HepG2 (cell line): ENCODE data around the gene RGS5. TPM values are rescaled to one million over a fixed set of nuclear protein-coding genes. Genes with fewer than 3 reads are reported as not detected.

Source experiments
- ATAC-seq: fragments of 200-7000 bp; cut with Tn5 transposase; 3 replicates; pipeline ENCODE4 v1.9.1; 2020; ENCODE audit warnings: mild to moderate bottlenecking, moderate library complexity
- BruUV-seq: library from RNA; stranded (reverse); fragments of 400-500 nt; replicated peaks from 2 replicates; lab custom pipeline; 2021; lab: Mats Ljungman, UMichigan
- CTCF ChIA-PET: fragments of 300-600 bp; formaldehyde crosslinking; extraction: SDS; loops from one replicate; lab custom pipeline; 2021; ENCODE audit warnings: low total read pairs, inconsistent platforms, low intra/inter-chr PET ratio; lab: Yijun Ruan, JAX
- POLR2A ChIA-PET: fragments of 350-600 bp; sonication (Branson Sonifier 250); formaldehyde crosslinking; loops from one replicate; lab custom pipeline; 2020; ENCODE audit warnings: antibody characterized with exemption, inconsistent platforms; lab: Yijun Ruan, JAX
- DNase-seq: peaks from one replicate; pipeline ENCODE4 v3.0.0-alpha.2; 2015; ENCODE audit warnings: low spot score
- FAIRE-seq: peaks from 3 replicates; lab custom pipeline; 2011; peaks lifted over from hg19 to GRCh38; lab: Jason Lieb, UNC
- H2AFZ ChIP-seq: one replicate; pipeline ENCODE4 v1.6.1; 2011; ENCODE audit warnings: low read length, inconsistent platforms
- H3K27ac ChIP-seq: fragments of 300-600 bp; 3 replicates; pipeline ENCODE4 v1.8.0; 2011; ENCODE audit warnings: mixed run types, mild to moderate bottlenecking, mixed read lengths, low read length, inconsistent platforms; ENCODE audit not compliant: insufficient read depth; ENCODE audit errors: extremely low read length
- H3K27me3 ChIP-seq, 2 experiments: fragments of 200-600 bp in 1 of 2; 2 replicates in 1 of 2; 3 replicates in 1 of 2; pipeline versions ENCODE4 v1.6.0 to v1.8.0; 2011; ENCODE audit warnings: low read length in 2 of 2, mild to moderate bottlenecking in 2 of 2, moderate library complexity in 2 of 2, inconsistent platforms in 1 of 2; ENCODE audit not compliant: insufficient read depth in 2 of 2, control insufficient read depth in 1 of 2
- H3K36me3 ChIP-seq, 2 experiments: fragments of 200-600 bp in 1 of 2; replicated peaks in 1 of 2; 2 replicates in 1 of 2; 3 replicates in 1 of 2; pipeline versions ENCODE4 v1.5.1 to v1.8.0; 2011; ENCODE audit warnings: low read length in 2 of 2, inconsistent platforms in 1 of 2; ENCODE audit not compliant: insufficient read depth in 2 of 2, control insufficient read depth in 1 of 2
- H3K4me1 ChIP-seq: 2 replicates; pipeline ENCODE4 v1.5.1; 2012; ENCODE audit warnings: low read length, inconsistent platforms; ENCODE audit not compliant: insufficient read depth
- H3K4me2 ChIP-seq: 2 replicates; pipeline ENCODE4 v1.6.0; 2011; ENCODE audit warnings: low read depth, low read length, inconsistent platforms
- H3K4me3 ChIP-seq, 3 experiments: fragments of 200-600 bp in 1 of 3; sonication (generic), shearing (Covaris generic) in 1 of 3; replicated peaks in 1 of 3; 2 replicates each; pipeline ENCODE4 v1.5.1; 2011 to 2016; ENCODE audit warnings: low read length in 3 of 3, inconsistent platforms in 2 of 3, low read depth in 2 of 3, mild to moderate bottlenecking in 2 of 3, control low read depth in 1 of 3, mixed read lengths in 1 of 3; ENCODE audit not compliant: insufficient read depth in 1 of 3
- H3K79me2 ChIP-seq: one replicate; pipeline ENCODE4 v1.6.1; 2011; ENCODE audit warnings: low read length, inconsistent platforms; ENCODE audit not compliant: insufficient read depth
- H3K9ac ChIP-seq: 2 replicates; pipeline ENCODE4 v1.6.0; 2011; ENCODE audit warnings: mild to moderate bottlenecking, low read depth, low read length, inconsistent platforms; ENCODE audit not compliant: insufficient read depth
- H3K9me3 ChIP-seq: 2 replicates; pipeline ENCODE4 v1.5.1; 2012; ENCODE audit warnings: mild to moderate bottlenecking, low read length
- H4K20me1 ChIP-seq: 2 replicates; pipeline ENCODE4 v1.6.0; 2011; ENCODE audit warnings: inconsistent platforms, mild to moderate bottlenecking, low read length, moderate library complexity; ENCODE audit not compliant: insufficient read depth
- FOXC1 ChIP-seq: sonication (generic); formaldehyde crosslinking; IDR thresholded peaks from 2 replicates; pipeline ENCODE4 v1.8.0; 2022; ENCODE audit warnings: mild to moderate bottlenecking, missing genetic modification reagents, borderline replicate concordance
- HMG20B ChIP-seq: conservative IDR thresholded peaks from 2 replicates; pipeline ENCODE4 v1.6.1; 2016; ENCODE audit warnings: missing genetic modification reagents, missing compliant biosample characterization
- HNRNPLL ChIP-seq: fragments of 200-400 bp; formaldehyde crosslinking; IDR thresholded peaks from 2 replicates; pipeline ENCODE4 v1.6.1; 2017; ENCODE audit warnings: mild to moderate bottlenecking, low read depth, low read length; ENCODE audit not compliant: poor library complexity, severe bottlenecking
- HOXA3 ChIP-seq: sonication (generic); formaldehyde crosslinking; IDR thresholded peaks from 2 replicates; pipeline ENCODE4 v1.5.0; 2020; ENCODE audit warnings: missing genetic modification reagents
- HOXA5 ChIP-seq: sonication (generic); formaldehyde crosslinking; IDR thresholded peaks from 2 replicates; pipeline ENCODE4 v1.4.0; 2020; ENCODE audit warnings: missing genetic modification reagents
- KDM5A ChIP-seq: fragments of 200-600 bp; sonication (generic); IDR thresholded peaks from 2 replicates; pipeline ENCODE4 v1.7.0; 2018; ENCODE audit warnings: antibody characterized with exemption, mild to moderate bottlenecking, low read length, borderline replicate concordance
- MBNL3 ChIP-seq: fragments of 250-450 bp; sonication (Bioruptor Pico); conservative IDR thresholded peaks from 2 replicates; pipeline ENCODE4 v1.8.0; 2022; ENCODE audit warnings: mild to moderate bottlenecking, inconsistent platforms
- MTF2 ChIP-seq: sonication (generic); formaldehyde crosslinking; IDR thresholded peaks from 2 replicates; pipeline ENCODE4 v1.5.0; 2020; ENCODE audit warnings: missing genetic modification reagents, borderline replicate concordance
- PTBP1 ChIP-seq: fragments of 200-400 bp; formaldehyde crosslinking; IDR thresholded peaks from 2 replicates; pipeline ENCODE4 v1.6.1; 2018; ENCODE audit warnings: low read length, low read depth; ENCODE audit not compliant: poor library complexity, severe bottlenecking
- RFXAP ChIP-seq: sonication (generic); formaldehyde crosslinking; IDR thresholded peaks from 2 replicates; pipeline ENCODE4 v1.4.0; 2020; ENCODE audit warnings: missing genetic modification reagents, borderline replicate concordance
- SKI ChIP-seq: fragments of 450-650 bp; IDR thresholded peaks from one replicate; pipeline ENCODE4 v1.6.1; 2018; ENCODE audit warnings: mild to moderate bottlenecking; ENCODE audit not compliant: partially characterized antibody
- TBP ChIP-seq: sonication (generic); formaldehyde crosslinking; IDR thresholded peaks from 2 replicates; pipeline ENCODE4 v1.5.0; 2020; ENCODE audit warnings: missing genetic modification reagents
- ZBTB38 ChIP-seq: sonication (generic); formaldehyde crosslinking; IDR thresholded peaks from 2 replicates; pipeline ENCODE4 v1.5.1; 2020; ENCODE audit warnings: mild to moderate bottlenecking, missing genetic modification reagents
- ZNF253 ChIP-seq: sonication (generic); formaldehyde crosslinking; IDR thresholded peaks from 2 replicates; pipeline ENCODE4 v1.8.0; 2022; ENCODE audit warnings: mild to moderate bottlenecking, missing genetic modification reagents, borderline replicate concordance
- ZNF598 ChIP-seq: sonication (generic); formaldehyde crosslinking; IDR thresholded peaks from 2 replicates; pipeline ENCODE4 v1.5.1; 2020; ENCODE audit warnings: mild to moderate bottlenecking, missing genetic modification reagents, borderline replicate concordance
- ZNF644 ChIP-seq: IDR thresholded peaks from 2 replicates; pipeline ENCODE4 v1.6.1; 2016; ENCODE audit warnings: low read depth
- WGBS: methylation state at CpG from one replicate; pipeline ENCODE4 v1.1.6; 2017; ENCODE audit warnings: low lambda C conversion rate; 5-methylcytosine and 5-hydroxymethylcytosine counted together
- in situ Hi-C: cut with HindIII; loops from 2 replicates; pipeline ENCODE4 v1.10.0; 2017; ENCODE audit warnings: low pct_unique_long_range_greater_than_20kb; ENCODE audit not compliant: extremely low pct_ligation_motif_present
- intact Hi-C: fragments of 100-400 bp; cut with micrococcal nuclease; formaldehyde crosslinking; loops from one replicate; pipeline ENCODE4 v1.10.0; 2022; ENCODE audit not compliant: unreplicated experiment
- polyA plus RNA-seq, 8 experiments: library from polyadenylated mRNA; depleted of rRNA in 3 of 8; stranded (reverse) in 7 of 8; unstranded in 1 of 8; fragments of >200 nt; fragmentation: Illumina TruSeq in 4 of 8; extraction: Trizol in 4 of 8; gene quantifications; 2 replicates each; pipeline versions ENCODE4 v1.2.1 to v1.2.3, GENCODE V29; 2011 to 2016; ENCODE audit warnings: low read depth in 4 of 8, missing spikeins in 1 of 8, mixed read lengths in 1 of 8; ENCODE audit not compliant: insufficient read depth in 1 of 8
- total RNA-seq, 5 experiments: library from RNA; depleted of rRNA; stranded (reverse); fragments of >200 nt; fragmentation: Illumina TruSeq; extraction: Trizol; gene quantifications; 2 replicates each; pipeline ENCODE4 v1.2.3, GENCODE V29; 2016; ENCODE audit warnings: low read depth in 1 of 5
- TF ChIP-seq, protein P1 (sequence below): IDR thresholded peaks from 2 replicates; pipeline ENCODE4 v1.6.1; 2016; ENCODE audit warnings: missing genetic modification reagents, missing compliant biosample characterization
- TF ChIP-seq, protein P2 (sequence below): sonication (generic); formaldehyde crosslinking; IDR thresholded peaks from 2 replicates; pipeline ENCODE4 v1.9.0; 2022; ENCODE audit warnings: low read depth, missing genetic modification reagents

The RGS5 gene
- total and polyA plus RNA-seq, 2 of the 13 experiments (the other 11 are each of a cell fraction or from before 2014, with no cell fraction given) = 1.9 to 2.3 TPM

- FAIRE-seq = no peak
These were observed 34.7 kb downstream of the RGS5 start for GRCh38 chr1:163168053-163168452.

More at GRCh38 chr1:163168053-163168452, 34.7 kb downstream of the RGS5 start:
- intact Hi-C loops (no loop called here), in situ Hi-C loops (no loop called here)
- no peak overlapping the region for H2AFZ ChIP-seq
- H3K79me2 ChIP-seq = no peaks in the 10 kb centered on the region
- no peak overlapping the region for H3K9ac ChIP-seq
- no peak overlapping the region for H3K4me3 ChIP-seq
- WGBS = 54% methylated on average over 1 of the region's 1 CpG
- H4K20me1 ChIP-seq = no peaks in the 10 kb centered on the region
- H3K27me3 ChIP-seq = no peaks in the 10 kb centered on the region
- H3K4me2 ChIP-seq = no peak overlapping the region
- DNase-seq (no peak), ATAC-seq (no peak)
- H3K36me3 ChIP-seq = no peaks in the 10 kb centered on the region
- no peaks in the 10 kb centered on the region for H3K4me1 ChIP-seq
- H3K27ac ChIP-seq = no peak overlapping the region
- POLR2A ChIA-PET = no interaction called here
- no TSS peak for BruUV-seq
- CTCF ChIA-PET = no interaction called here
- no peak for TF ChIP-seq HOXA3
- no peak for TF ChIP-seq MBNL3 (CRISPR knock-in tag)
- no peak for TF ChIP-seq KDM5A
- no peak for TF ChIP-seq FOXC1 (CRISPR knock-in tag)
- TF ChIP-seq, protein P1, sequence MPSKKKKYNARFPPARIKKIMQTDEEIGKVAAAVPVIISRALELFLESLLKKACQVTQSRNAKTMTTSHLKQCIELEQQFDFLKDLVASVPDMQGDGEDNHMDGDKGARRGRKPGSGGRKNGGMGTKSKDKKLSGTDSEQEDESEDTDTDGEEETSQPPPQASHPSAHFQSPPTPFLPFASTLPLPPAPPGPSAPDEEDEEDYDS = no peak
- no peak for TF ChIP-seq MTF2 (CRISPR knock-in tag)
- TF ChIP-seq ZNF644 (CRISPR knock-in tag) = no peak
- no peak for TF ChIP-seq TBP (CRISPR knock-in tag)
- TF ChIP-seq PTBP1 = no peak
- no peak for TF ChIP-seq ZNF253 (CRISPR knock-in tag)
- no peak for TF ChIP-seq HMG20B (CRISPR knock-in tag)
- TF ChIP-seq HOXA5 (CRISPR knock-in tag) = no peak
- no peak for TF ChIP-seq ZNF598
- no peak for TF ChIP-seq ZBTB38 (CRISPR knock-in tag)
- TF ChIP-seq, protein P2, sequence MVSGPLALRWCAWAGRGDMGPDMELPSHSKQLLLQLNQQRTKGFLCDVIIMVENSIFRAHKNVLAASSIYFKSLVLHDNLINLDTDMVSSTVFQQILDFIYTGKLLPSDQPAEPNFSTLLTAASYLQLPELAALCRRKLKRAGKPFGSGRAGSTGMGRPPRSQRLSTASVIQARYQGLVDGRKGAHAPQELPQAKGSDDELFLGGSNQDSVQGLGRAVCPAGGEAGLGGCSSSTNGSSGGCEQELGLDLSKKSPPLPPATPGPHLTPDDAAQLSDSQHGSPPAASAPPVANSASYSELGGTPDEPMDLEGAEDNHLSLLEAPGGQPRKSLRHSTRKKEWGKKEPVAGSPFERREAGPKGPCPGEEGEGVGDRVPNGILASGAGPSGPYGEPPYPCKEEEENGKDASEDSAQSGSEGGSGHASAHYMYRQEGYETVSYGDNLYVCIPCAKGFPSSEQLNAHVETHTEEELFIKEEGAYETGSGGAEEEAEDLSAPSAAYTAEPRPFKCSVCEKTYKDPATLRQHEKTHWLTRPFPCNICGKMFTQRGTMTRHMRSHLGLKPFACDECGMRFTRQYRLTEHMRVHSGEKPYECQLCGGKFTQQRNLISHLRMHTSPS (CRISPR knock-in tag) = no peak
- TF ChIP-seq RFXAP (CRISPR knock-in tag) = no peak
- TF ChIP-seq HNRNPLL = no peak
- TF ChIP-seq SKI = no peak
- H3K9me3 ChIP-seq = no peaks in the 10 kb centered on the region
